ENCODE measurements around the gene CYB561D1.

DNA sequence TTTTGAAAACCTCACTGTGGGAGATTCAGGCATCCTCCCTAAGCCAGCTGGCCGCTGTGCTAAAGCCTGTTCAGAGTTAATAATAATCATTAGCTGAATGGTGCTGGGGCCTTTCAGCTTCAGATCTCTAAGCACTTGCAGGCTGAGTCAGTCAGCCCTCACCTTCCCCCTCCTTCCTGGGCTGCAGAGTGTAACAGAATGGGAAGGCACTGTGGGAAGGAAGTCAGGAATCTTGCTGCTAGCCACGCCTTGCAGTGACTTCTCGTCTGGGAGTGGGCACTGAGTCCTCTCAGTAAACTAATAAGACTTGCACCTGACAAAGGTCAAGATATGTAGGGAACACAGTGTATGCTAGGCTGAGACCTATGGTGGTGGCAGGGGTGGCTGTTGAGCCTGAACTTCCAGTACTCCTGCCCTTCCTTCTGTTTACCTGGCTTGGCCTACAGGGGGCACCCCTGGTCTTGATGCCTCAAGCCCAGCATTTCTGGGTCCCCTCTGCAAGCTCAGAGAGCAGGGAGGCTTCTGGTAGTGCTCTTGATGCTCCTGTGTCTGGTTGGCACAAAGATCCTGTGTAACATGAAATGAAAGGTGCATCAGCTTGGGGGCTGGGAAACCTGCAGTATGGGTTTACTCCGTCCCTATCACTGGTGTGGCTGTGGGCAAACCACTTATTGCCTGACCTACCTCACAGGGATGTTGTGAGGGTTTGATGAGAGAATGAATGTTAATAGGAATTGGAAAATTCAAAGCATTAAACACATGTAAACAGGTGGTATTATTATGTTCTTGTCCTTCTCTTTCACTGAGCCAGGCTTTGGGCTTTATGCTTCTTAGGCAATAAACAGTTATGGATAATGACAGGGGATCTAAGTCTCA lies 6.0 kb downstream of the CYB561D1 start:
- TF ChIP-seq, protein P1, sequence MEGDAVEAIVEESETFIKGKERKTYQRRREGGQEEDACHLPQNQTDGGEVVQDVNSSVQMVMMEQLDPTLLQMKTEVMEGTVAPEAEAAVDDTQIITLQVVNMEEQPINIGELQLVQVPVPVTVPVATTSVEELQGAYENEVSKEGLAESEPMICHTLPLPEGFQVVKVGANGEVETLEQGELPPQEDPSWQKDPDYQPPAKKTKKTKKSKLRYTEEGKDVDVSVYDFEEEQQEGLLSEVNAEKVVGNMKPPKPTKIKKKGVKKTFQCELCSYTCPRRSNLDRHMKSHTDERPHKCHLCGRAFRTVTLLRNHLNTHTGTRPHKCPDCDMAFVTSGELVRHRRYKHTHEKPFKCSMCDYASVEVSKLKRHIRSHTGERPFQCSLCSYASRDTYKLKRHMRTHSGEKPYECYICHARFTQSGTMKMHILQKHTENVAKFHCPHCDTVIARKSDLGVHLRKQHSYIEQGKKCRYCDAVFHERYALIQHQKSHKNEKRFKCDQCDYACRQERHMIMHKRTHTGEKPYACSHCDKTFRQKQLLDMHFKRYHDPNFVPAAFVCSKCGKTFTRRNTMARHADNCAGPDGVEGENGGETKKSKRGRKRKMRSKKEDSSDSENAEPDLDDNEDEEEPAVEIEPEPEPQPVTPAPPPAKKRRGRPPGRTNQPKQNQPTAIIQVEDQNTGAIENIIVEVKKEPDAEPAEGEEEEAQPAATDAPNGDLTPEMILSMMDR (conservative IDR thresholded peaks at IDR 0.05), result peak; percentile 86
- no peak for TF ChIP-seq EZH2 (IDR thresholded peaks at IDR 0.05; ENCODE audit: low read depth)
